GM21576 (cell line): ENCODE results near the gene CD55.

Source experiments
- ATAC-seq: cut with Tn5 transposase; IDR thresholded peaks from one replicate; pipeline ENCODE4 v1.9.1; 2021; ENCODE audit warnings: mild to moderate bottlenecking, moderate library complexity; ENCODE audit not compliant: unreplicated experiment

CD55 gene

DNA sequence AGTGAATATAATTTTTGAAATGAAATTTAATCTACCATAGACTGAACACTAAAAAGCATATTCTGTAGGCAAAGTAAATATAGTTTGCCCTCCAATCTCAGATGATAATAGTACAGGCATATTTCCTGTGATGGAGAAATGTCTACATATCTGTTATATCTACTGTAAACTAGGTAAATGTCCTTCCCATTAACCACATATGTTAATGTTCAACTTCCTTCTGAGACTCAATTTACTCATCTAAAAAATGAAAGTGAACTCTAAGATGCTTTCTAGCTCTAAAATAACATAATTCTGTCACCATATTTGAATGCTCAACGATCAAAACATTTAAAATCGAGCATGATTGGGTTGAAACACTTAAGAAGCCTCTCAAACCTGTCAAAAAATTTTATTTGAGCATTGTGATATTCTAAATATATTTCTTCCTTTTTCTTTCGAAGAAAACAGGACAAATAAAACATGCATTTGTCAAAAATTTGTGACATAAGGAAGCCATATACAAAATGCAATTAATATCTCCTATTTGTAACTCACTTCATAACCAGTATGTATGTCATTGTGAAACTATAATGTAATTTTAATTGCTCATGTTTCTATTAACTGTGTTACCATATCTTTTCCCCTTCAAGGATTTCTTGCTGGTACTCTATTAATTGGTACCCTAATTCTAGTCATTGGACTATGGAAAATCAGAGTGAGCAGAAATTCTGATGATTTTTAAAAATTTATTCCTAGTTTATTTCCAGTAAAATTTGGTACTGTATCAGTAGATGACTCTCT lies 34.2 kb downstream of the CD55 start:
- no peak for ATAC-seq

DNA sequence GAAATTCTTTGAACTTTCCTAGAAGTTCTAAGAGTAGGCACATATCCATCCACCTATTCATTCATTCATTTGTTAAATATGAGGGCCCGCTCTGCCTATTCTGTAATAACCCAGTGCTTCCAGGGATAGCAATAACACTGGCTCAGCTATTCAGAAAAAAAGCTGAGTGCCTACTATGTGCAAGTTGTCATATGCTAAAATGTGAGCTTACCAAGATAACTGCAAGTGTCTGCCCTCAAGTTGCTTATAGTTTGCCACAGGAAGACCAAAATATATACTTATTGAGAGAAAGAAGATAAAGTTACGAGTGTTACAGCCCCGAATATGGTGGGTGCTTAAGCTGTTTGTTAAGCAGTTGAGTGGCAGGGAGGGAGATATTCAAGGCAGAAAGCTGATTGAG lies 39.6 kb downstream of the CD55 start:
- ATAC-seq: no peak

GRCh38 chr1:207361889-207362288 lies 40.4 kb downstream of the CD55 start:
- ATAC-seq: no peak

- ATAC-seq: no peak
Observed at GRCh38 chr1:207362962-207363860, 41.7 kb downstream of the CD55 start.

- no peak for ATAC-seq
Observed at GRCh38 chr1:207363871-207364270, 42.4 kb downstream of the CD55 start.

DNA sequence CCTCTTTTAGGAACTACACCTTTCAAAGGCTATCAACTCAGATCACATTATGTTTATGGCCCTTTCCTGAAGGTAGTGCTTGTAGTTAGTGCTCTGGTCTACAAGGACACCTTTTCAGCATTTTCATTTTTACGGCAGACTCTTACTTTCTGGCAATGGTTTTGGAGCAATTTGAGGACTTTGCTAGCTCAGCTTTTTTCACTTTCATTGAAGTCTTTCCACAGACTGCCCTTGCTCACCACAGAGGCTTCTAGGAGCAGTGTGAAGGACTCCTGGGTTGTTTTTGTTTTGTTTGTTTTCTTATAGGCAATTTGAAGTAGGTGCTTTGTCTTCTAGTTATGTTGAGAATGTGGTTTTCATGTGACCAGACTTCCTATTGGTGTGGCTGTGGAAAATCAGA lies 43.1 kb downstream of the CD55 start:
- ATAC-seq: no peak

DNA sequence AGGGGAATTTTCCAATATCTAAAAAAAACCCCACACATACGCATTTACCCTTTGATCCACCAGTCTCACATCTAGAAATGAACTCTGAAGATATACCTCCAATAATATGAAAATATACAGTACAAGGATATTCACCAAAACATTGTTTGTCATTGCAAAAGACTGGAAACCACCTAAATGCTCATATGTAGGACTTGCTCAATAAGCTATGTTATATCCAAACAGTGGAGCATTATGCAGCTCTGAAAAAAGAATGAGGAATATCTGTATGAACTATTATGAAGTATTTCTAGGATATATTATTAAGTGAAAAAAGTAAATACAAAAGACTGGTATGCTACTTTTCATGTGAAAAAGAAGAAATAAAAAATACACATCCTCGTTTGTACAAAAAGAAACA lies 43.6 kb downstream of the CD55 start:
- ATAC-seq: no peak

GRCh38 chr1:207366022-207366421 lies 44.5 kb downstream of the CD55 start:
- no peak for ATAC-seq

DNA sequence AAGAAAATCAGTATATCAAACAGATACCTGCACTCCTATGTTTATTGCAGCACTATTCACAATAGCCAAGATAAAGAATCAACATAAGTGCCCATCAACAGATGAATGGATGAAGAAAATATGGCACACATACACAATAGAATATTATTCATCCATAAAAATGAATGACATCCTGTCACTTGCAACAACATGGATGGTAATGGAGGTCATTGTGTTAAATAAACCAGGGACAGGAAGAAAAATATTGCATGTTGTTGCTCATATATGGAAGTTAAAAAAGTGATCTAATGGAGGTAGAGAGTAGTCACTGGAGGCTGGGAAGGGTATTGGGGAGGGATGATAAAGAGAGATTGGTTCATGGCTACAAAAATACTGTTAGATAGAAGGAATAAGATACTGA lies 67.2 kb downstream of the CD55 start:
- ATAC-seq: no peak

DNA sequence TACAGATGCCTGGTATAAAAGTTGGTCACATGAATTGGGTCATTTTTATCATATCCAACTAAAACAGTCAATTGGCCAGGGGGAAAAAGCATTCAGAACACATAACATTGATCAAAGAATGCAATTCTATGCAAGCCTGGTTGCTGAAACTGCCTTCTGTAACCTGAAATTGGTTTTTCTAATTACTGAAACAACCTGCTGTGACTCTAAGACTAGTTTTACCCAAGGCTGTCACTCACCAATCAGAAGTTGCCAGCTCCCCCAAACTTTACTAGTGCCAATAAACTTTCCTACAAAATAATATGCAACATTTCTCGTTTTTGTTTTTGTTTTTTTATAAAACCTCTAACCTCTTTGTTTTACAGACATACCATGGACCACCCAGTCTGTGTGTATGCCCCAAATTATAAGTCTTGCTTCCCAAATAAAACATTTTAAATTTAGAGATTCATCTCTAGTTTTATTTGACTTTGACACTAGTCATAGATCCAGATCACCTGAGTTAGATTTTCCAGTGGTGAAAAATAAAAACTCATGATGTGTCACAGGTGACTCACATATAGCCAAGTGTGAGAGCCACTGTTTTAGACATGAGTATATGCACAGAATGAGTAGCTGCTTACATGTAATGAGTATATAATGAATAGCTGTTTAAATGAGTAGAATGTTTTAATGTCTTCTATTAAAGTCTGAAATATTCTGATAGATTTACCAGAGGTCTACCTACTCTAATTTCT lies 68.4 kb downstream of the CD55 start:
- ATAC-seq: no peak

DNA sequence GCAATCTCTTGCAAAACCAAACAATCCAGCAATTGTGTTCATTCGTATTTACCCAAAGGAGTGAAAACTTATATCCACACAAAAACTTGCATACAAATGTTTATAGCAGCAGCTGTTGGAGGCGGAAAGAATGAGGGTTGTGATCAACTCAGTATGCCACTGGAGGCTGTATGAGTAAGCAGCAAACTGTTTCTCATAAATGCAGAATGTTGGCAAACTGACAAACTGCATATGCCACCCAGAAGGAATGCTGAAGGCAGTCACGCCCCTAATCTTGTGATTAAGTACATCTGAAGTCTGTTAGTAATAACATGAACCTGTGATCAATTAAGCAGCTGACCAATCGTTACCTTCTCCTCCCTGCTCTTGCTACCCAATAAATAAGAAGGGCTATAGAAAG lies 72.1 kb downstream of the CD55 start:
- ATAC-seq: no peak

DNA sequence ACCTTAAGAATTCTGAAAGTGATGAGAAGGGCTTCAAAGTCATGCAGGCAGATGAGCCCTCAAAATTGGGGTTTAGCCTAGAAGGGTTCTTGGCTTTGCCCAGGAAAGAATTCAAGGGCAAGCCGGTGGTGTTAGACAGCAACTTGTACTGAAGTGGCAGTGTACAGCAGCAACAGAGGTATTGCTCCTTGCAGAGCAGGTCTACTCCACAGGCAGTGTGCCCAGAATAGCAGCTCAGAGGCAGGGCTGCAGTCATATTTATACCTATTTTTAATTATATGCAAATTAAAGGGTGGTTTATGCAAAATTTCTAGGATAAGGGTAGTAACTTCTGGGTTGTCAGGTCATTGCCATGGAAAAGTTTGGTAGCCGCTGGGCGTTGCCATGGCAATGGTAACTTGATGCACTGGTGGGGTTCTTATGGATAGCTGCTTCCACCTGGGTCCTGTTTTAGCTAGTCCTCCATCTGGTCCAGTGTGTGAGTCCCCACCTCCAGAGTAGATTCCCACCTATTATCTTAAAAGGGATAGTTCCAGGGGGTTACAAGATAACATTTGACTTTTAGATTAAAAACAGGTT lies 74.8 kb downstream of the CD55 start:
- ATAC-seq: no peak

GRCh38 chr1:207397525-207397926 lies 76.0 kb downstream of the CD55 start:
- ATAC-seq: no peak

GRCh38 chr1:207398986-207399385 lies 77.5 kb downstream of the CD55 start:
- no peak for ATAC-seq

GRCh38 chr1:207401578-207401977 lies 80.1 kb downstream of the CD55 start:
- no peak for ATAC-seq

DNA sequence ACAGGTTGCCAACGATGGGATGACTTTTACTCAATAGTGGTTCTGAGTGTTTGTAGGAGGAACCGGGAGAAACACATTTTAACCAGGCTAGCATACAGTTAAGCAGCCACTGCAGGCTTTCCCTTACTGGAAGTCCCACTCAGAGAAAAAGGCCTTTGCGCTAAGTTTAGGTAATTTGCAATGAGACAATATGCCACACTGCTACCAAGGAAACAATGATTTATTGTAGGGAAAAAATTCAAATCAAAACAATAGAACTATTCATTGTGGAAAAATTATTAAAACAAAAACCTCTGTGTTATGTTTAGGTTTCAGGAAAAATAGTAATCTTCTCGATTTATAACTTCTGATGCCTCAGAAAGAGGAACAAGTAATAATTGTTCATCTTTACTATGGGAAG lies 81.3 kb downstream of the CD55 start:
- ATAC-seq: no peak

GRCh38 chr1:207404849-207405525 lies 83.5 kb downstream of the CD55 start:
- ATAC-seq: peak; percentile 67

DNA sequence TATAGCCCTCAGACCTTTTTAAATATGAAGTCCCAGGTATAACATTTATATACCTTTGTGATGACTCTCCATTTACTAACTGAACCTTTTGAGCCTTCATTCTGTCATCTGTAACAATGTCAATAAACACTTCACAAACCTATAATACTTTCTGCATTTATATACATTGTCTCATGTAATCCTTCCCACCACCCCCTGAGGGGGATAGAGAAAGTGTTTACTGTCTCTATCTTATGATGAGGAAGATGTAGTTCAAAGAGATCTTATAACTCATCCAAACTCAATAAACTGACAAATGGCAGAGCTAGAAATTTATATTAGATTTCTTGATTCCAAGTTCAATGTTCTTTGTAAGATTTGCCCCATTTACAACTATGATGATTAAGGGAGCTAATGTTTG lies 84.3 kb downstream of the CD55 start:
- no peak for ATAC-seq

GRCh38 chr1:207407655-207408260 lies 86.3 kb downstream of the CD55 start:
- ATAC-seq: no peak
